Left cardiac atrium (tissue), 4 donors: ENCODE measurements around the gene TBC1D3H. TPM values are rescaled to one million over a fixed set of nuclear protein-coding genes. Genes with fewer than 3 reads are reported as not detected.
A peak's percentile ranks its signal among the peaks of the same experiment; 100 is the strongest.
"Not testable (repeated sequence)": the region's sequence is repeated elsewhere in the genome, so short reads cannot be mapped to it uniquely, and the experiment has no call there.

ENCODE experiments used
- ATAC-seq, 2 donors: fragments of 200-7000 bp; cut with Tn5 transposase; one replicate each; pipeline ENCODE4 v1.9.1; 2020; ENCODE audit warnings: mild to moderate bottlenecking in 2 of 2, moderate library complexity in 2 of 2
- DNase-seq: peaks from one replicate; pipeline ENCODE4 v3.0.0-alpha.2; 2020
- intact Hi-C, 2 donors: fragments of 100-400 bp; cut with DNase I; formaldehyde crosslinking; loops; one replicate each; pipeline versions ENCODE4 v1.14.1 to v1.15.1; 2022 to 2023
- long read RNA-seq: library from polyadenylated mRNA; unstranded; transcript quantifications from one replicate; pipeline ENCODE4 v2.0.0, GENCODE V29; 2021
- total RNA-seq, 2 donors: library from RNA; stranded (reverse); fragmentation: NEBNext Ultra II Directional; extraction: Animal tissue kit (Norgen Biotek cat#: 25700); gene quantifications; one replicate each; pipeline ENCODE4 v1.2.1, GENCODE V29; 2021
- donor health status: DM: no; HTN: yes; CAD: no.
- donor health status: DM: no; HTN: yes; CAD: no; lungs with severe emphysema.
- donor health status: DM: yes; HTN: yes; CAD: no.
- donor health status: Dilated cardiomyopathy.

Gene TBC1D3H
- total RNA-seq, result under 1 TPM in 1 of 2 donors, not detected in 1; 0.32 TPM
- long read RNA-seq, result 0 reads

GRCh38 chr17:36388385-36389245 lies at the start of gene TBC1D3H:
Gene TBC1D3H, minus strand, starts transcription at chr17:36388435. Its CDS starts 1,540 bp downstream, at chr17:36386895.
- ATAC-seq, intact Hi-C loops: not testable (repeated sequence)
- peak; percentile 17 for DNase-seq

DNA sequence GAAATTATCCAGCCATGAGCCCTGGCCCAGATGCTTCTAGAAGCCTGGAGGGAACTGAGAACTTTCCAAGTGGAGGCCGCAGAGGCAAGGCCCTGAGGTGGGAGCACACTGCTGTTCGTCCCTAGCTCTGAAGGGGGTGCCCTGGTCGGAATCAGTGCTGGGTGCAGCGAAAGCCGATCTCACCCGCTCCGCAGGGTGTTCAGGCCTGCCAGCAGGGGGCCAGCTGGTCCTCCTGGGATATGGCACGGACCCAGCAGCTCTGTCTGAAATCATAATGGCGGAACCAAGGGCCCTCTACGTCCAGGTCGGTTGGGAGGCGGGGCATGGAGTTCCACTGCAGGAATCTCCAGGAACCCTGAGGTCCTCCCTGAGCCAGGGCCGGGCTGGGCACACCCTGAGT lies 40.7 kb upstream of the TBC1D3H start:
- intact Hi-C loops, DNase-seq, ATAC-seq: not testable (repeated sequence)

DNA sequence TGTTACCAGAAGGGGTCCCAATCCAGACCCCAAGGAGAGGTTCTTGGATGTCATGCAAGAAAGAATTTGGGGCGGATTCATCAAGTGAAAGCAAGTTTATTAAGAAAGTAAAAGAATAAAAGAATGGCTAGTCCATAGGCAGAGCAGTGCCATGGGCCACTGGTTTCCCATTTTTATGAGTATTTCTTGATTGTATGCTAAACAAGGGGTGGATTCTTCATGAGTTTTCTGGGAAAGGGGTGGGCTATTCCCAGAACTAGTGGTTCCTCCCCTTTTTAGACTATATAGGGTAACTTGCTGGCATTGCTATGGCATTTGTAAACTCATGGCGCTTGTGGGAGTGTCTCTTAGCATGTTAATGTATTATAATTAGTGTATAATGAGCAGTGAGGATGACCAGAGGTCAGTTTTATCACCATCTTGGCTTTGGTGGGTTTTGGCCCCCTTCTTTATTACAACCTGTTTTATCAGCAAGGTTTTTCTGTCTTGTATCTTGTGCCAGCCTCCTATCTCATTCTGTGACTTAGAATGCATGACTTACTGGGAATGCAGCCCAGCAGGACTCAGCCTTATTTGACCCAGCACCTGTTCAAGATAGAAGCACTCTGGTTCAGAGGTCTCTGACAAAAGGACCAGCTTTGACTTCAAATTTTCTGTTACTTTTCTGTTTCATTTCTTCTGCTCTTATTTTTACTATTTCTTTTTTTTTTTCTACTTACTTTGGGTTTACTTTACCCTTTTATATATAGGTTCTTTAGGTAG lies 27.1 kb upstream of the TBC1D3H start:
- ATAC-seq, result peak in 1 of 2 donors; percentile 49
- intact Hi-C loops, DNase-seq: not testable (repeated sequence)

- intact Hi-C loops, DNase-seq: not testable (repeated sequence)
- ATAC-seq, result peak in 1 of 2 donors; percentile 35
Observed at GRCh38 chr17:36390943-36391645, 2.9 kb upstream of the TBC1D3H start.

DNA sequence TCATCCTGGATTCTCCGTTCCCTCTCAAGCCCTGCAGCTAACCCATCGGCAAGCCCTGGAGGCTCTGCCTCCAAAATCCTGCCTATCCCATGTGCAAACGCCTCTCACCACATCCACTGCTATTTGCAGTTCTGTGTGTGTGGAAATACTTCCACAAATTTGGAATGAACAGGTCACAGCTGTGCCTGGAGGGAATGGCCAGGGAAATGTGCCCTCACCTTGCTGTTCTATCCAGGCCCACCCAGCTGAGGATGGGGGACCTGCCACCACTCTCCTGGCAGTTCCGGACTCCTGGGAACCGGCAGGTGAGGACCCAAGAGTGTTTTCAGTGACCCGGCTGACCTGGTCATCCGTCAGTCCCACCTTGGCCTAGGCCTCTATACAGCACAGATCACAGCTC lies 12.3 kb downstream of the TBC1D3H start:
- intact Hi-C loops, ATAC-seq, DNase-seq: not testable (repeated sequence)

GRCh38 chr17:36362496-36362895 lies 25.7 kb downstream of the TBC1D3H start:
- DNase-seq, ATAC-seq, intact Hi-C loops: not testable (repeated sequence)

Other genes starting within 250 kb of the TBC1D3H start
- 1 to 10 TPM; 2.2 to 3.9 TPM for gene TBC1D3B, start 211.8 kb downstream of the TBC1D3H start, total RNA-seq
- not detected for gene CCL3L1, start 191.7 kb downstream of the TBC1D3H start, total RNA-seq
- gene CCL4L2, start 177.4 kb downstream of the TBC1D3H start, total RNA-seq, result under 1 TPM in 1 of 2 donors, not detected in 1; 0.56 TPM
- gene TBC1D3I, start 123.9 kb downstream of the TBC1D3H start, total RNA-seq, result under 1 TPM in 1 of 2 donors, not detected in 1; 0.18 TPM
- not detected for gene TBC1D3G, start 64.6 kb downstream of the TBC1D3H start, total RNA-seq
- 10 to 100 TPM; 15.7 to 20.5 TPM for gene ZNHIT3, start 98.2 kb upstream of the TBC1D3H start, total RNA-seq
- 10 to 100 TPM; 18.0 to 29.1 TPM for gene MYO19, start 146.4 kb upstream of the TBC1D3H start, total RNA-seq
- gene PIGW, start 146.6 kb upstream of the TBC1D3H start, total RNA-seq, result 1 to 10 TPM; 5.7 to 9.9 TPM
- 10 to 100 TPM; 44.3 to 50.6 TPM for gene GGNBP2, start 156.5 kb upstream of the TBC1D3H start, total RNA-seq
- 10 to 100 TPM; 14.8 to 22.2 TPM for gene DHRS11, start 203.4 kb upstream of the TBC1D3H start, total RNA-seq
- gene MRM1, start 213.1 kb upstream of the TBC1D3H start, total RNA-seq, result 1 to 10 TPM; 3.8 to 6.8 TPM